ENCODE results near the gene MOSPD2.

MOSPD2 gene

GRCh38 chrX:14919407-14919806 lies 46.2 kb downstream of the MOSPD2 start:
- in situ Hi-C loops (cut with HindIII; ENCODE audit: low sequenced_read_pairs): no loop called here
- DNase-seq (ENCODE audit: low read depth): no peak
- no peak overlapping the region for H3K4me3 ChIP-seq (ENCODE audit: low read depth, low read length)
- TF ChIP-seq, protein P1, sequence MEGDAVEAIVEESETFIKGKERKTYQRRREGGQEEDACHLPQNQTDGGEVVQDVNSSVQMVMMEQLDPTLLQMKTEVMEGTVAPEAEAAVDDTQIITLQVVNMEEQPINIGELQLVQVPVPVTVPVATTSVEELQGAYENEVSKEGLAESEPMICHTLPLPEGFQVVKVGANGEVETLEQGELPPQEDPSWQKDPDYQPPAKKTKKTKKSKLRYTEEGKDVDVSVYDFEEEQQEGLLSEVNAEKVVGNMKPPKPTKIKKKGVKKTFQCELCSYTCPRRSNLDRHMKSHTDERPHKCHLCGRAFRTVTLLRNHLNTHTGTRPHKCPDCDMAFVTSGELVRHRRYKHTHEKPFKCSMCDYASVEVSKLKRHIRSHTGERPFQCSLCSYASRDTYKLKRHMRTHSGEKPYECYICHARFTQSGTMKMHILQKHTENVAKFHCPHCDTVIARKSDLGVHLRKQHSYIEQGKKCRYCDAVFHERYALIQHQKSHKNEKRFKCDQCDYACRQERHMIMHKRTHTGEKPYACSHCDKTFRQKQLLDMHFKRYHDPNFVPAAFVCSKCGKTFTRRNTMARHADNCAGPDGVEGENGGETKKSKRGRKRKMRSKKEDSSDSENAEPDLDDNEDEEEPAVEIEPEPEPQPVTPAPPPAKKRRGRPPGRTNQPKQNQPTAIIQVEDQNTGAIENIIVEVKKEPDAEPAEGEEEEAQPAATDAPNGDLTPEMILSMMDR (IDR thresholded peaks at IDR 0.05; ENCODE audit: low read depth, low read length, missing control alignments): no peak

GRCh38 chrX:14920196-14920595 lies 47.0 kb downstream of the MOSPD2 start:
- in situ Hi-C loops (cut with HindIII; ENCODE audit: low sequenced_read_pairs): no loop called here
- TF ChIP-seq, protein P1 (IDR thresholded peaks at IDR 0.05; ENCODE audit: low read depth, low read length, missing control alignments): no peak
- H3K4me3 ChIP-seq (ENCODE audit: low read depth, low read length): no peak overlapping the region
- peak; percentile 51 for DNase-seq (ENCODE audit: low read depth)

DNA sequence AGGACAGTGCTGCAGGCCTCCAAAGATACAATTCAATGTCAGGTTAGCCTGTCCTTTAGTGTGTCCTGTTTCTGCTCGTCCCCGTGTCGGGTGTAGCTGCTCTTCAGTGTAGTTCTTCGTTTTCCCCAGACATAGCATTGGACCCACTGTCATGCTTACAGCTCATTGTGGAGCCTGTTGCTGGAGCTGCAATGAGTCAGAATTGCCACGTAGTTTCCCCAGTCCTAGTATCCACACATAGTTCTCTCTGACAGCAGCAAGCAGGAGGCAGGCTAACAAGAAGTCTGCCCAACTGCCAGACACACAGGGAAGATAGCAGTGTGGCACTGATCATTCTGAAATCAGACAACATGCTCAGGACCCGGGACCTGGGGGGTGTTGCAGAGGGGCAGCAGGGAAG lies 49.2 kb downstream of the MOSPD2 start:
- in situ Hi-C loops (cut with HindIII; ENCODE audit: low sequenced_read_pairs): no loop called here
- peak; percentile 41 for DNase-seq (ENCODE audit: low read depth)
- TF ChIP-seq, protein P1 (IDR thresholded peaks at IDR 0.05; ENCODE audit: low read depth, low read length, missing control alignments): no peak
- no peak overlapping the region for H3K4me3 ChIP-seq (ENCODE audit: low read depth, low read length)

GRCh38 chrX:14923761-14924160 lies 50.5 kb downstream of the MOSPD2 start:
- no peak for DNase-seq (ENCODE audit: low read depth)
- in situ Hi-C loops (cut with HindIII; ENCODE audit: low sequenced_read_pairs): no loop called here
- H3K4me3 ChIP-seq (ENCODE audit: low read depth, low read length): no peak overlapping the region
- TF ChIP-seq, protein P1 (IDR thresholded peaks at IDR 0.05; ENCODE audit: low read depth, low read length, missing control alignments): no peak

DNA sequence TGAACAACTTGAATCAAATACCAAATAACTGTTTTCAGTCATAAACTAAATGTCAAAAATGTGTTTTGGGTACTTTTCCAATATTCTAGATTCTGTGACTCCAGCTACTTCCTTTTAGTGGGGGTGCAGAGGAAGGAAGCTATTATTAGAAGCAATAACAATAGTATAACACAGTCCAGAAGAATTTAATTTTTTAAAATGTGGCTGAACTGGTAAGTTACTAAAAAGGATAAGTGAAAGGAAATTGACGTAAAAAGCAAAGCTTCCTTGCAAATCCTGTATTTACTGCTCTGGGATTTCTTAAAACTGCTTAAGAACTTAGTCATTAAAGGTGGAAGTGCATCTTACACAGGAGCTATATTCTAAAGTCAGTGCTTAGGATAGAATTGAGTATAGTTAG lies 53.2 kb downstream of the MOSPD2 start:
- in situ Hi-C loops (cut with HindIII; ENCODE audit: low sequenced_read_pairs): no loop called here
- TF ChIP-seq, protein P1 (IDR thresholded peaks at IDR 0.05; ENCODE audit: low read depth, low read length, missing control alignments): no peak
- no peak overlapping the region for H3K4me3 ChIP-seq (ENCODE audit: low read depth, low read length)
- DNase-seq (ENCODE audit: low read depth): no peak

- no peak overlapping the region for H3K4me3 ChIP-seq (ENCODE audit: low read depth, low read length)
- TF ChIP-seq, protein P1 (IDR thresholded peaks at IDR 0.05; ENCODE audit: low read depth, low read length, missing control alignments): no peak
- DNase-seq (ENCODE audit: low read depth): peak; percentile 12
- in situ Hi-C loops (cut with HindIII; ENCODE audit: low sequenced_read_pairs): no loop called here
These were observed 54.2 kb downstream of the MOSPD2 start for GRCh38 chrX:14927401-14927800.

- H3K4me3 ChIP-seq (ENCODE audit: low read depth, low read length): no peak overlapping the region
- in situ Hi-C loops (cut with HindIII; ENCODE audit: low sequenced_read_pairs): no loop called here
- no peak for DNase-seq (ENCODE audit: low read depth)
- TF ChIP-seq, protein P1 (IDR thresholded peaks at IDR 0.05; ENCODE audit: low read depth, low read length, missing control alignments): no peak
These were observed 57.4 kb downstream of the MOSPD2 start for GRCh38 chrX:14930663-14931062.
